Stimulated activated naive CD8-positive, alpha-beta T cell treated with anti-CD3 and anti-CD28 coated beads, Interleukin-15, amount 100 ng/mL, for 72 hours (primary cell): Measurements from ENCODE around the gene PTMS.

Source experiments
- ATAC-seq: fragments of 150-1000 bp; cut with Tn5 transposase; 2 replicates; pipeline ENCODE4 v1.10.0; 2021; ENCODE audit warnings: mild to moderate bottlenecking, moderate library complexity
- DNase-seq, 2 donors: peaks; one replicate each; pipeline ENCODE4 v3.0.0; 2021 to 2022
- H3K27ac Mint-ChIP-seq, 2 donors: one replicate each; pipeline ENCODE4 v1.8.0; 2022; ENCODE audit warnings: mild to moderate bottlenecking in 2 of 2, mixed read lengths in 2 of 2, moderate library complexity in 2 of 2
- H3K27me3 Mint-ChIP-seq: one replicate; pipeline ENCODE4 v1.8.0; 2022; ENCODE audit warnings: mixed read lengths
- H3K4me1 Mint-ChIP-seq: one replicate; pipeline ENCODE4 v1.8.0; 2022; ENCODE audit warnings: mild to moderate bottlenecking, mixed read lengths
- H3K4me3 Mint-ChIP-seq, 2 donors: one replicate each; pipeline ENCODE4 v1.8.0; 2022; ENCODE audit warnings: mild to moderate bottlenecking in 2 of 2, mixed read lengths in 2 of 2, moderate library complexity in 1 of 2
- H3K9me3 Mint-ChIP-seq, 2 donors: one replicate each; pipeline ENCODE4 v1.8.0; 2022; ENCODE audit warnings: mixed read lengths in 2 of 2

PTMS gene

GRCh38 chr12:6745741-6746525 lies 20.2 kb upstream of the PTMS start:
- H3K9me3 Mint-ChIP-seq, result peaks cover 0 to 6% of the 10 kb centered on the region in 2 donors
- no peak overlapping the region for H3K4me3 Mint-ChIP-seq
- no peak for DNase-seq
- peak overlapping the region; percentile 88 to 91 for H3K27ac Mint-ChIP-seq
- peaks cover 45% of the 10 kb centered on the region for H3K4me1 Mint-ChIP-seq
- H3K27me3 Mint-ChIP-seq, result no peaks in the 10 kb centered on the region
- peak; percentile 81 for ATAC-seq

GRCh38 chr12:6747216-6747615 lies 18.9 kb upstream of the PTMS start:
- ATAC-seq, result no peak
- no peaks in the 10 kb centered on the region for H3K27me3 Mint-ChIP-seq
- H3K4me3 Mint-ChIP-seq, result no peak overlapping the region
- peaks cover 0 to 6% of the 10 kb centered on the region in 2 donors for H3K9me3 Mint-ChIP-seq
- no peak for DNase-seq
- no peak overlapping the region for H3K27ac Mint-ChIP-seq
- peaks cover 54% of the 10 kb centered on the region for H3K4me1 Mint-ChIP-seq

GRCh38 chr12:6748761-6749160 lies 17.4 kb upstream of the PTMS start:
- Mint-ChIP-seq H3K27me3 (no peaks in the 10 kb centered on the region), H3K9me3 (no peaks in the 10 kb centered on the region), H3K27ac (peak overlapping the region in 1 of 2 donors; percentile 72), H3K4me3 (no peak overlapping the region), H3K4me1 (peaks cover 47% of the 10 kb centered on the region)
- ATAC-seq (no peak), DNase-seq (no peak)

DNA sequence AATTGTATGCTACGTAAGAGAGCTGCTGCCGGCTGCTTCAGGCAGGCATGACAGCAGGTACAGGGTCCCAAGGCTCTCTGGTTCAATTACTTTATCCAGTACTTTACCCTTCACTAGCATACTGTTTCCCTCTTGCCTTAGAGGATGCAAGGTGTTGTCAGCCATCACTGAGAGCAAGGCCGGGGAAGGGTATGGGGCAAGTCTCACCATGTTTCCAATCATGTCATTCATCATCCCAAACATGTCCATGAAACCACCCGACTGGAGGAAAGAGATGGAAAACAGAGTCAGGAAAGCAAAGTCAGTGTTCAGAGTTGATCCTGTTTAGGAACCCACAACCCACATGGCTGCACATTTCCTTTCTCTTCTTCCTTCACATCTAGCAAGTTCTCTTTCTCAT lies 15.7 kb upstream of the PTMS start:
- Mint-ChIP-seq H3K9me3 (no peaks in the 10 kb centered on the region), H3K4me3 (no peak overlapping the region), H3K27me3 (no peaks in the 10 kb centered on the region), H3K4me1 (peaks cover 43% of the 10 kb centered on the region), H3K27ac (no peak overlapping the region)
- no peak for ATAC-seq
- no peak for DNase-seq

DNA sequence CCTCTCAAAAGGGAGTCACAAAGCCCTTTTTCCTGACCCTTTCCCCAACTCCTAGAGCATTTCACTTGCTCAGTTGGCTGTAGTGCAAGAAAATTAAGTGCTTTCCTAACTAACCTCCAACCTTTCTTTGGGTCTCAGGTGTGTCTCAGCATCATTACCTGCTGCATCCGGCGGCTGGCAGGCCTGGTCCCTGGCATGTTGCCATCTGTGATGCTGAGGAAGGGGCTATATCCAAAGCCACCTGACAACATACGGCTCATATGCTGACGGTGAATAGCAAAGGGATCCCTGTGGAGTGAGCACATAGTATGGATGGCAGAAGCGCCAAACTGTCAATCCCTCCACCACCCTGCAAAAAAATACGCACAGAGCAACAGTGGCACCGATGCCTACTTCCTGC lies 14.4 kb upstream of the PTMS start:
- ATAC-seq (no peak), DNase-seq (no peak)
- peaks cover 4% of the 10 kb centered on the region for H3K27me3 Mint-ChIP-seq
- peaks cover 35% of the 10 kb centered on the region for H3K4me1 Mint-ChIP-seq
- H3K27ac Mint-ChIP-seq, result peak overlapping the region; percentile 6 to 99
- peak overlapping the region; percentile 91 to 96 for H3K4me3 Mint-ChIP-seq
- no peaks in the 10 kb centered on the region for H3K9me3 Mint-ChIP-seq

GRCh38 chr12:6752167-6752920 lies 13.8 kb upstream of the PTMS start:
- no peak for DNase-seq
- no peaks in the 10 kb centered on the region for H3K9me3 Mint-ChIP-seq
- peaks cover 35% of the 10 kb centered on the region for H3K4me1 Mint-ChIP-seq
- H3K27me3 Mint-ChIP-seq, result peaks cover 10% of the 10 kb centered on the region
- peak; percentile 10 for ATAC-seq
- peak overlapping the region; percentile 91 to 96 for H3K4me3 Mint-ChIP-seq
- H3K27ac Mint-ChIP-seq, result peak overlapping the region; percentile 90 to 99

DNA sequence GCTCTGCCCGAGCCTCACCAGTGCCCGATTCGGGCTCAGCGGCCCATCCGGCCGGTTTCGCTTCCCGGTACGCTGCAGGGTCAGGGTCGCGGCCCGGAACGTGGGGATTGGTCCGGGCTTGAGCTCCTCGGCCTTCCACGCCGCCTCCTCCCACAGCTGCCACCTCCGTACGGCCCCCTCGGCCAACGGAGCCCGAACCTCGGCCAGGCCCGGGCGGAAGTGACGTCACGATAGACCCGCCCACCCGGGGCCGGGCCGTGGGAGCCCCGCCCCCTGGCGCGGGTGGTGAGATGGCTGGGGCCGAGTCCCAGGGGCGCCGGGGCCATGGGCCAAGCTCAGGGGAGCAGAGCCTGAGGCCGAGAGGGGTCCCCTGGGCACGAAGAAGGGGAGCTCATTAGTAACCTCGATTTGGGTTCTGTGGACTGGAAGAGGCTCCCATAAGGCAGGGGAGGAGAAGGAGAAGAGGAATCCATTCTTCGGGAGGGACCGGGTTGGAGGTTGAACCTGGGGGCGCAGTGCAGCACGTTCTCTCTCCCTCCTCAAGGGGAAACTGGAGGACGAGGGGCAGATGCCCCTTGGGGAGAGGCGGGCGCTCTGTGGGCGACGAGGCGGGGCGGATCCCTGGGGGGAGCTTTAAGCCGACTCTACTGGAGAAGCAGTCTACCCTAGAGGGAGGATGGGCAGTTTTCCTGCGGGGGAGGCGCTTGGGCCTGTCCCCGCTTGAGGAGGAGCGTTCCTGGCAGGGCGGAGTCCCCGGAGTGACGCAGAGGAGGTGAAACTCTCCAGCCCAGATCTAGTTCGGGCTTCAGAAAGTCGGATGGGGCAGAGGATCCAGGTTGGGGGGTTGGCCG lies 13.0 kb upstream of the PTMS start, which contains the start of gene MLF2:
Gene MLF2, minus strand, starts transcription at position 221 of the 851 bp plus-strand sequence. CDS start 807 bp downstream, outside the sequence.
- peak within 1 kb of the TSS; percentile 96 to 99 for H3K27ac Mint-ChIP-seq
- peak; percentile 97 for ATAC-seq
- H3K4me3 Mint-ChIP-seq, result peak within 1 kb of the TSS; percentile 91 to 96
- peak; percentile 97 to 98 for DNase-seq
- peaks cover 11% of the 10 kb centered on the region for H3K27me3 Mint-ChIP-seq
- no peaks in the 10 kb centered on the region for H3K9me3 Mint-ChIP-seq
- peaks cover 35% of the 10 kb centered on the region for H3K4me1 Mint-ChIP-seq

DNA sequence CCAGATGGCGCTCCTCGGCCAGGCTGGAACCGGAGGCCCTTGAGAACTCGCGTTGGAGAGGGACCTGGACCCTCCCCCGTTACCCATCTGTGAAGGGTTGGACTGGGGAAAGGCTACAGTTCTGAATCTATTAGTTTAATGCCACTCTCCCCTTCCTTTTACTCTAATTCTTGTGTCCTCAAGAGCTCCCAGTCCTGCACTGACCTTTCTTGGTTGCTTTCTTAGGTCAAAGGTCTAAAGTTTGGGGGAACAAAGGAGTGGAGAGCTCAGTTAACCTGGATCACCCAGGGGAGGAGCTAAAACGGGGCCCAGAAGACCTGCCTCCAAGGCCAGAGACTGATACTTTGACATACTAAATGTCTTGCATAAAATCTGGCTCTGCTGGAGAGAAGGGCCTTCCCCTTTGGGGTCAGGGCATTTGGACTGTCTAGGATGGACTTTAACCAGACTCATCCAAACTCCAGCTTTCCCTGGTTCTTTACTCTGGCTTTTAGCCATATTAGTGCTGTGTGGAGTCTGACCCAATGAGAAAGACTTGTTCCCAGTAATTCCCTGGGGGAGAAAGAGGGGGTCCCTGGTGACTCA lies 12.3 kb upstream of the PTMS start:
- no peak for ATAC-seq
- peak overlapping the region; percentile 10 to 99 for H3K27ac Mint-ChIP-seq
- no peaks in the 10 kb centered on the region for H3K9me3 Mint-ChIP-seq
- peak overlapping the region; percentile 91 to 96 for H3K4me3 Mint-ChIP-seq
- no peak for DNase-seq
- H3K27me3 Mint-ChIP-seq, result peaks cover 11% of the 10 kb centered on the region
- peaks cover 42% of the 10 kb centered on the region for H3K4me1 Mint-ChIP-seq

DNA sequence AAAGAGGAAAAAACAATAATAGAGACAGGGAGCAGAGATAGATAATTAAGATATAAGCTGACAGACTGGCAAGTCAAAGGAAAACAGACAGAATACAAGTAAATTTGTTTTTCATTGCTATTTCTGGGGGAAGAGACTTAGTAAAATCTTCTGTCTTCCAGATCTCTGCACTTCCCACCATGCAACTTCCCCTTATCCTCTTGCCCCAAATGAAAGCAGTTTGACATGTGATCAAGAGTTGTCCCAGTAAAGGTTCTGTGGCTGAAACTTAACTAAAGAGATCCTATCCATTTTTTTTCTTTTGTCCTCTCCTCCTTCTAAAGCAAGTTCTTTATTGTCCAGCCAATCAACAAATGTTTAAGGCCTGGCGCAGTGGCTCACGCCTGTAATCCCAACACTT lies 11.8 kb upstream of the PTMS start:
- no peaks in the 10 kb centered on the region for H3K9me3 Mint-ChIP-seq
- DNase-seq (no peak), ATAC-seq (no peak)
- H3K4me1 Mint-ChIP-seq, result peaks cover 43% of the 10 kb centered on the region
- H3K4me3 Mint-ChIP-seq, result no peak overlapping the region
- H3K27ac Mint-ChIP-seq, result no peak overlapping the region
- H3K27me3 Mint-ChIP-seq, result peaks cover 13% of the 10 kb centered on the region

DNA sequence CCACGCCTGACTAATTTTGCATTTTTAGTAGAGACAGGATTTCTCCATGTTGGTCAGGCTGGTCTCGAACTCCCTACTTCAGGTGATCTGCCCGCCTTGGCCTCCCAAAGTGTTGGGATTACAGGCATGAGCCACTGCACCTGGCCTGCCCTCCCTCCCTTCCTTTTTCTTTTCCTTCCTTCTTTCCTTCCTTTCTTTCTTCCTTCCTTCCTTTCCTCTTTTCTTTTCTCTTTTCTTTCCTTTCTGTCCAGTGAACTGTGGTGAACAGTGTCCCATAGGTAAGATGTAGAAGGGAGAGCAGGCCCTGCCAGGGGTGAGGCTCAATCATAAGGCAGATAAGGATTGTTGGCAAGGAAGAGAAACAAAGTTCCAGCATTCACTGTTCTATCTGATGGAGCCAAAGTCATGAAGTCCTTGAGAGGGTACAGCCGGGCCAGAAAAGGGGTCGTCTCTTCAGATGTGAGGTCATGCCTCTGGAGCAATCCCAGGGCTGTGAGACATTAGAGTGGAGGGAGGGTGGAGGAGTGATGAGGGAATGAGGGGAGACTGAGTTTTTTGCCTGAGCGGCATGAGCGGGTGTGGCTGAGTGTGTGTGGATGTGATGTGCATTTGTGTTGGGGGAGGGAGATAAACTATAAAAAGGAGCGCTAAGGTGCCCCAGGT lies 9.0 kb upstream of the PTMS start:
- Mint-ChIP-seq H3K9me3 (no peaks in the 10 kb centered on the region), H3K4me1 (peaks cover 26% of the 10 kb centered on the region), H3K27me3 (peaks cover 25% of the 10 kb centered on the region), H3K4me3 (no peak overlapping the region), H3K27ac (no peak overlapping the region)
- DNase-seq, result no peak
- ATAC-seq, result no peak

GRCh38 chr12:6758506-6759095 lies 7.6 kb upstream of the PTMS start:
- H3K27ac Mint-ChIP-seq, result no peak overlapping the region
- H3K9me3 Mint-ChIP-seq, result no peaks in the 10 kb centered on the region
- ATAC-seq, result peak; percentile 17

DNA sequence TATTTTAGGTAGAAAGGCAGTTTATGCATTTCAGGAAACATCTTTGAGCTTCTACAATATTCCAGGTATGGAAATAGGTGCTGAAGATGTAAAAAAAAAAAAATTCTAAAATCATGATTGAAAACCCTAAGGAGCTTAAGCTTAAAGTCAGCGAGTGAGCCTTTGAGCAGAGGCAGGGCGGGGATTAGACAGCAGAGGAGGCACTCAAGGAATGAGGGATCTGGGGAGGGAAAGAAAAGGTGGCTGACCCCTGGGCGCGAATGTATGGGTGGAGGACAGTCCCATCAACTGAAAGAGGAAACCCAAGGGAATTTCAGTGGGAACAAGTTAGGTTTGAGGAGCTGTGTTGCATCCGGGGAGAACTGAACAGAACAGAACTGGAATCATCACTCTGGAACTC lies 6.4 kb upstream of the PTMS start:
- ATAC-seq (no peak), DNase-seq (no peak)
- Mint-ChIP-seq H3K4me1 (peaks cover 18% of the 10 kb centered on the region), H3K27ac (no peak overlapping the region), H3K4me3 (no peak overlapping the region), H3K27me3 (peaks cover 48% of the 10 kb centered on the region), H3K9me3 (no peaks in the 10 kb centered on the region)

More at GRCh38 chr12:6758506-6759095, 7.6 kb upstream of the PTMS start:
- Mint-ChIP-seq H3K4me1 (peaks cover 19% of the 10 kb centered on the region), H3K4me3 (no peak overlapping the region), H3K27me3 (peaks cover 37% of the 10 kb centered on the region)
- DNase-seq, result no peak

DNA sequence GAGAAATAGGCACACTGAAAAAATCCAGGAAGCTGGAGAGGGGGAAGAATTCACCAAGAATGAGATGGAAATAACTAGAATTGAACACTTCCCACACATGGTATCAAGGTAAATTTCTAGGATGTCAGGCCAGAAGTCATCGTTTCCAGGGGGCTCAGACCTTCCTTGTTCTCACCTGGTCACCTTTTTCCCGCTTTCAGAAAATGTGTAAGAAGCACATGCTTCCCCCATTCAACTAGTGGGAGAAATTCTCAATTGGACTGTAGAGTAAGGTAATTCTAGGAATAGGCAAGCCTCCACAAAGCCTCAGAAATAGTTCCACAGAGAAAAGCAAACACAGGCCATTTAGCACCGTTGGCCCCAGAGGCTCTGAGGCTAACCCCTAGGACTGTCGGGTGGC lies 2.8 kb upstream of the PTMS start:
- Mint-ChIP-seq H3K27me3 (peaks cover 61% of the 10 kb centered on the region), H3K4me3 (no peak overlapping the region), H3K9me3 (no peaks in the 10 kb centered on the region), H3K27ac (no peak overlapping the region), H3K4me1 (peaks cover 41% of the 10 kb centered on the region)
- ATAC-seq (no peak), DNase-seq (no peak)

- peak; percentile 82 for ATAC-seq
- H3K4me3 Mint-ChIP-seq, result peak overlapping the region; percentile 39 to 53
- DNase-seq, result peak; percentile 65 to 72
- H3K27me3 Mint-ChIP-seq, result peaks cover 69% of the 10 kb centered on the region
- peaks cover 44% of the 10 kb centered on the region for H3K4me1 Mint-ChIP-seq
- no peak overlapping the region for H3K27ac Mint-ChIP-seq
- no peaks in the 10 kb centered on the region for H3K9me3 Mint-ChIP-seq
Measured at GRCh38 chr12:6764011-6764828, 1.9 kb upstream of the PTMS start.
